Endothelial cell of umbilical vein (primary cell): ENCODE results near the gene NODAL. TPM values are rescaled to one million over a fixed set of nuclear protein-coding genes. Genes with fewer than 3 reads are reported as not detected.

Experiments used
- BruUV-seq: library from RNA; stranded (reverse); fragments of 400-500 nt; replicated peaks from 2 replicates; lab custom pipeline; 2021; lab: Mats Ljungman, UMichigan
- CTCF ChIA-PET: fragments of 300-600, 350-600 bp; sonication (Branson Sonifier 250); formaldehyde crosslinking; loops from one replicate; lab custom pipeline; 2021; ENCODE audit warnings: antibody characterized with exemption, inconsistent platforms; lab: Charles Lee
- POLR2A ChIA-PET: fragments of 300-600, 350-600 bp; sonication (Branson Sonifier 250); formaldehyde crosslinking; loops from one replicate; lab custom pipeline; 2021; ENCODE audit warnings: antibody characterized with exemption, inconsistent platforms; lab: Charles Lee
- DNase-seq: peaks from one replicate; pipeline ENCODE4 v3.0.0-alpha.2; 2011; ENCODE audit warnings: low read depth, low spot score
- FAIRE-seq: peaks from 2 replicates; lab custom pipeline; 2011; peaks lifted over from hg19 to GRCh38; lab: Jason Lieb, UNC
- H2AFZ ChIP-seq: 2 replicates; pipeline ENCODE4 v1.6.0; 2012; ENCODE audit warnings: low read depth, low read length, control low read depth, inconsistent platforms
- H3K27ac ChIP-seq: 2 replicates; pipeline ENCODE4 v1.5.1; 2011; ENCODE audit warnings: low read depth, mild to moderate bottlenecking, control low read depth, low read length, moderate library complexity; ENCODE audit not compliant: insufficient read depth
- H3K27me3 ChIP-seq, 2 experiments: 2 replicates each; pipeline versions ENCODE4 v1.6.0 to v1.6.1; 2011; ENCODE audit warnings: low read length in 2 of 2, mixed read lengths in 1 of 2; ENCODE audit not compliant: control insufficient read depth in 2 of 2, insufficient read depth in 2 of 2
- H3K36me3 ChIP-seq, 2 experiments: 2 replicates in 1 of 2; 3 replicates in 1 of 2; pipeline ENCODE4 v1.5.1; 2011; ENCODE audit warnings: low read length in 2 of 2, mild to moderate bottlenecking in 1 of 2, moderate library complexity in 1 of 2; ENCODE audit not compliant: control insufficient read depth in 2 of 2, insufficient read depth in 2 of 2; ENCODE audit errors: extremely low read depth in 1 of 2
- H3K4me1 ChIP-seq: 3 replicates; pipeline ENCODE4 v1.5.1; 2011; ENCODE audit warnings: mild to moderate bottlenecking, low read length; ENCODE audit not compliant: control insufficient read depth, insufficient read depth; ENCODE audit errors: extremely low read depth
- H3K4me2 ChIP-seq: 2 replicates; pipeline ENCODE4 v1.6.1; 2011; ENCODE audit warnings: low read length, control low read depth, mixed read lengths; ENCODE audit not compliant: insufficient read depth
- H3K4me3 ChIP-seq, 3 experiments: fragments of 200-600 bp in 1 of 3; sonication (generic), shearing (Covaris generic) in 1 of 3; replicated peaks in 1 of 3; 2 replicates each; pipeline ENCODE4 v1.5.1; 2011 to 2016; ENCODE audit warnings: control low read depth in 3 of 3, low read length in 3 of 3, mild to moderate bottlenecking in 2 of 3, inconsistent platforms in 1 of 3, low read depth in 1 of 3, moderate library complexity in 1 of 3; ENCODE audit not compliant: insufficient read depth in 1 of 3
- H3K79me2 ChIP-seq: 2 replicates; pipeline ENCODE4 v1.6.0; 2012; ENCODE audit warnings: low read length, inconsistent platforms; ENCODE audit not compliant: control insufficient read depth, insufficient read depth
- H3K9ac ChIP-seq: replicated peaks from 2 replicates; pipeline ENCODE3; 2011; ENCODE audit warnings: low read length, control low read depth; ENCODE audit not compliant: insufficient read depth; ENCODE audit errors: extremely low read depth
- H3K9me1 ChIP-seq: replicated peaks from 3 replicates; pipeline ENCODE4 v1.6.0; 2011; ENCODE audit warnings: mild to moderate bottlenecking, low read length; ENCODE audit not compliant: control insufficient read depth, insufficient read depth; ENCODE audit errors: extremely low read depth
- H3K9me3 ChIP-seq: replicated peaks from 2 replicates; pipeline ENCODE4 v1.5.1; 2012; ENCODE audit warnings: low read length, inconsistent platforms; ENCODE audit not compliant: control insufficient read depth, insufficient read depth
- H4K20me1 ChIP-seq: replicated peaks from 2 replicates; pipeline ENCODE3; 2011; ENCODE audit warnings: mild to moderate bottlenecking, low read length; ENCODE audit not compliant: control insufficient read depth, insufficient read depth; ENCODE audit errors: extremely low read depth
- CTCF ChIP-seq, 2 donors: IDR thresholded peaks; 1 replicate in 1 of 2; 2 replicates in 1 of 2; pipeline ENCODE4 v1.5.1; 2011; ENCODE audit warnings: low read length in 2 of 2, mild to moderate bottlenecking in 2 of 2, moderate library complexity in 2 of 2, control low read depth in 1 of 2, inconsistent platforms in 1 of 2, low read depth in 1 of 2; ENCODE audit not compliant: insufficient read depth in 1 of 2; ENCODE audit errors: extremely low read depth in 1 of 2
- EZH2 ChIP-seq: IDR thresholded peaks from 2 replicates; pipeline ENCODE4 v1.6.1; 2012; ENCODE audit warnings: borderline replicate concordance, low read depth, mild to moderate bottlenecking, moderate library complexity, low read length, inconsistent platforms; ENCODE audit not compliant: severe bottlenecking
- FOS ChIP-seq: IDR thresholded peaks from 2 replicates; pipeline ENCODE4 v1.6.1; 2011; ENCODE audit warnings: mild to moderate bottlenecking, low read length, moderate library complexity, borderline replicate concordance; ENCODE audit not compliant: insufficient read depth
- GATA2 ChIP-seq: IDR thresholded peaks from 2 replicates; pipeline ENCODE4 v1.7.0; 2011; ENCODE audit warnings: low read depth, mild to moderate bottlenecking, moderate library complexity, mixed read lengths, low read length; ENCODE audit not compliant: insufficient read length, insufficient read depth
- JUN ChIP-seq: IDR thresholded peaks from 2 replicates; pipeline ENCODE4 v1.6.1; 2011; ENCODE audit warnings: borderline replicate concordance, low read depth; ENCODE audit not compliant: insufficient read length, insufficient read depth
- POLR2A ChIP-seq: IDR thresholded peaks from 2 replicates; pipeline ENCODE4 v1.6.1; 2012; ENCODE audit warnings: low read depth, mild to moderate bottlenecking, control low read depth, low read length
- POLR2AphosphoS5 ChIP-seq: IDR thresholded peaks from 2 replicates; pipeline ENCODE4 v1.6.1; 2012; ENCODE audit warnings: low read depth, mild to moderate bottlenecking, control low read depth, low read length, moderate library complexity; ENCODE audit not compliant: insufficient read depth
- dilution Hi-C: fragments of 300-500 bp; cut with MboI; formaldehyde crosslinking; loops from one replicate; pipeline ENCODE4 v1.15.0; 2019; ENCODE audit warnings: low sequenced_read_pairs; ENCODE audit not compliant: extremely low pct_ligation_motif_present
- intact Hi-C: fragments of 100-400 bp; cut with micrococcal nuclease; formaldehyde crosslinking; loops from one replicate; pipeline ENCODE4 v1.10.0; 2022
- polyA plus RNA-seq, 4 experiments: library from polyadenylated mRNA; depleted of rRNA in 3 of 4; stranded (reverse) in 3 of 4; unstranded in 1 of 4; fragments of >200 nt; gene quantifications; 2 replicates each; pipeline versions ENCODE4 v1.2.1 to v1.2.3, GENCODE V29; 2011 to 2012; ENCODE audit warnings: missing spikeins in 1 of 4
- total RNA-seq: library from RNA; stranded (reverse); gene quantifications from 2 replicates; pipeline ENCODE4 v1.2.3, GENCODE V29; 2021

NODAL gene
- total and polyA plus RNA-seq, 2 donors (not counting 3 experiments of a cell fraction or from before 2014, with no cell fraction given) = not detected

- CTCF ChIA-PET = interaction anchor here (0.9 to 7.7 kb wide), 3 partner anchors 25 to 77 kb away, joined by 3 to 196 read pairs (median 3); no protein-coding TSS in a partner anchor
- Histone ChIP-seq H3K27me3 (no peaks in the 10 kb centered on the region), H3K4me3 (no peak overlapping the region), H4K20me1 (no peaks in the 10 kb centered on the region), H2AFZ (no peak overlapping the region), H3K9me3 (no peaks in the 10 kb centered on the region), H3K9me1 (no peaks in the 10 kb centered on the region), H3K4me2 (no peak overlapping the region), H3K4me1 (no peaks in the 10 kb centered on the region), H3K9ac (no peak overlapping the region), H3K36me3 (no peaks in the 10 kb centered on the region), H3K27ac (no peak overlapping the region), H3K79me2 (no peaks in the 10 kb centered on the region)
- dilution Hi-C loops (no loop called here), intact Hi-C loops (loop anchor here (10.0 kb wide), 1 partner anchor 420 kb away; the partner anchor contains the start of gene PCBD1)
- BruUV-seq = no TSS peak
- FAIRE-seq (no peak), DNase-seq (no peak)
- TF ChIP-seq CTCF (IDR thresholded peaks at IDR 0.05; ENCODE audit: extremely low read depth in 1 of 2, insufficient read depth in 1 of 2, low read depth in 1 of 2, low read length in 2 of 2) = no peak
- no peak for TF ChIP-seq POLR2A
- TF ChIP-seq FOS = no peak
- TF ChIP-seq EZH2 = no peak
- no peak for TF ChIP-seq GATA2
- no peak for TF ChIP-seq JUN
- TF ChIP-seq POLR2AphosphoS5 = no peak
- POLR2A ChIA-PET = no interaction called here
Measured at GRCh38 chr10:70465278-70465677, 23.8 kb upstream of the NODAL start.
